GM23338 (cell line): ENCODE measurements around the gene DHRS7B.

Experiments used
- CREB1 ChIP-seq: fragments of 250-450 bp; sonication (Bioruptor Pico); IDR thresholded peaks from 2 replicates; pipeline ENCODE4 v1.5.0; 2020; ENCODE audit warnings: low read depth, mild to moderate bottlenecking, moderate library complexity
- CTCF ChIP-seq, 2 experiments: fragments of 200-600 bp in 1 of 2; sonication (generic) in 1 of 2; conservative IDR thresholded peaks; 2 replicates each; pipeline versions ENCODE4 v1.5.1 to v1.6.1; 2016 to 2017; ENCODE audit warnings: antibody characterized with exemption in 2 of 2, low read depth in 2 of 2, mild to moderate bottlenecking in 2 of 2, moderate library complexity in 1 of 2
- ZNF331 ChIP-seq: fragments of 250-450 bp; sonication (Bioruptor Pico); IDR thresholded peaks from 2 replicates; pipeline ENCODE4 v1.5.0; 2020; ENCODE audit warnings: low read depth, mild to moderate bottlenecking, moderate library complexity

- TF ChIP-seq CTCF (conservative IDR thresholded peaks at IDR 0.05; ENCODE audit: low read depth in 2 of 2) (no peak), ZNF331 (CRISPR knock-in tag) (no peak), CREB1 (no peak)
Measured at GRCh38 chr17:21201874-21202273, 75.1 kb downstream of the DHRS7B start.
